SU-DHL-6 (cell line): ENCODE results near the gene TFG.
"Not testable (repeated sequence)": the region's sequence is repeated elsewhere in the genome, so short reads cannot be mapped to it uniquely, and the experiment has no call there.

Experiments used
- CTCF ChIP-seq: fragments of 200-600 bp; sonication (generic); IDR thresholded peaks from one replicate; pipeline ENCODE4 v1.5.1; 2017; ENCODE audit warnings: antibody characterized with exemption, mild to moderate bottlenecking, low read length, moderate library complexity; ENCODE audit not compliant: insufficient read depth, poor library complexity, severe bottlenecking
- EZH2phosphoT487 ChIP-seq: fragments of 200-600 bp; sonication (generic), shearing (Covaris generic); conservative IDR thresholded peaks from 2 replicates; pipeline ENCODE4 v1.6.1; 2018; ENCODE audit warnings: mild to moderate bottlenecking, antibody characterized with exemption, low read length, moderate library complexity, mixed read lengths

DNA sequence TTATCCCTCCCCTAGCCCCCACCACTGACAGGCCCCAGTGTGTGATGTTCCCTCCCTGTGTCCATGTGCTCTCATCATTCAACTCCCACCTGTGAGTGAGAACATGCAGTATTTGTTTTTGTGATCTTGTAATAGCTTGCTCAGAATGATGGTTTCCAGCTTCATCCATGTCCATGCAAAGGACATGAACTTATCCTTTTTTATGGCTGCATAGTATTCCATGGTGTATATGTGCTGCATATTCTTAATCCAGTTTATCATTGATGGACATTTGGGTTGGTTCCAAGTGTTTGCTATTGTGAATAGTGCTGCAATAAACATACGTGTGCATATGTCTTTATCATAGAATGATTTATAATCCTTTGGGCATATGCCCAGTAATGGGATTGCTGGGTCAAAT is 42.0 kb upstream of the TFG start:
- TF ChIP-seq EZH2phosphoT487, CTCF: not testable (repeated sequence)
